ENCODE results near the gene RPLP1. TPM values are rescaled to one million over a fixed set of nuclear protein-coding genes. Genes with fewer than 3 reads are reported as not detected.

RPLP1 gene
- total RNA-seq, 1 experiment from 2014 or later: 752 TPM

DNA sequence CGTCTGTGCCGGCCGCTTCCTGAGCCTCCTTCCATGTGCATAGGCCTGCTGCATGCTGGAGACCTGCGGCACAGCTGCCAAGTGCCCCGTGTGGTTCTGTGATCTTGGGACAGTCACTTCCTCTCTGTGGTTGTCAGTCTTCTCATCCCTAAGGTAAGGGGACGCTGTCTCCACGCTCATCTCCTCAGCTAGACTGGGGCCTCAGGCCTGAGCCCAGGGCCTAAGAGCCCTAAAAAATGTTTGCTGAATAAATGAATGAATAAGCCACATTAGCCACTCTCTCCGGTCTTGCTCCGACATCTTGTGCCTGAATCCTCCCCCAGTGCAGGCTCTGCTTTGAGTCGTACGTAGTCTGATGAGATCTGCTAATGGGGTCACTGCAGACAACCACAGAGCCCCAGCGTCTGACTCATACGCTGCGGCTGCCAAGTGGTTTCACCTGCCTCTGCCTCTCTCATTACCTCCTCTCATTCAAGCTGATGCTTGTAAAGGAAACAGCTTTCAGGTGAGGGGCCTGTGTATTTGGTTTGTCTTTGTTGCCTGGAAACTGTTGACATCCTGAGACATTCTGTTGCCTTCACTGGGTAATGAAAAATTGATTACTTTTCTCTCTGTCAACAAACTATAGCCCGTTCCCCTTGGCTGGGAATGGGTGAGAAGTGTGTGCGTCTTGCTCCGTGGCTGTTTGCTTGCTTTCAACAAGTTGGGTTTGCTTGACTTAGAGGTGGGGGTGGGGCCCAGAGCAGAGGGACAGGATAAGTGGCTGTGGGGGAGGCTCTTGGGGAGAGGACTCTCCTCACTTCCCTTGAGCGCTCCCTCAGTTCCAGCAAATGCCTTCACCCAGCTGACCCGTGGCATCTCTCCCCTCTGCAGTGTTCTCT lies 15.9 kb downstream of the RPLP1 start:
- DNase-seq (ENCODE audit: low read depth): peak; percentile 91

DNA sequence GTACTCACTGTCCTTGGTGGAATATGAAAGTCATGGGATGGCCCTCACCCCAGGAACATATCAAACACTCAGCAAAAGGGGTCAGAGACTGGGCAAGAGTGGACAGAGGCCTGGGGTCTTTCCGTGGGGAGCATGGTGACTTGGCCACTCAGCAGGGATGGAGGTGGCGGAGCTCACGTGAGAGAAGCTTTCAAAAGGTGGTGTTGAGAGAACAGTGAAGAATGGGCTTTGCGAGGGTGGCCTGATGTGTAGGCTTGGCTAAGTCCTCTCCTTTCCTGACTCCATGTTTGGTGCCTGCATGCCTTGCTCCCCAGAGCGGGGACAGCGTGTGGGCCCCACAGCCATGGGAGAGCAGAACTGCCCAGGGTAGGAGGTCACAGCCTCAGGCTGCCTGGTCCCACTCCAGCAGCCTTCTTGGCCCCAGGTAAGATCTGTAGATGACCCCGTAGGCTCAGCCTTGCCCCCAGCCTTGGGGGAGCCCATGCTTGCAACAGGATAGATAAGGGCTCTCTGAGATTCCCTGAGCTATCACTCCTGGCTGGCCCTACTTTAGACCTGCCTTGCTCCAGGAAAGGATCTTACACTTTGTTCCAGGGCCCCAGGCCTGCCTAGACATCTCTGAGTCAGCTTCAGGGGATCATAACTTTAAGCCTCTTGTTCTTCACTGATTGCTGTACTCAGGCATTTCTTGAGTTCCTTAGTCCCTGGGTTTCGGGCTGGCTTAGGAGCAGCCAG lies 17.0 kb downstream of the RPLP1 start:
- no peak for DNase-seq (ENCODE audit: low read depth)

DNA sequence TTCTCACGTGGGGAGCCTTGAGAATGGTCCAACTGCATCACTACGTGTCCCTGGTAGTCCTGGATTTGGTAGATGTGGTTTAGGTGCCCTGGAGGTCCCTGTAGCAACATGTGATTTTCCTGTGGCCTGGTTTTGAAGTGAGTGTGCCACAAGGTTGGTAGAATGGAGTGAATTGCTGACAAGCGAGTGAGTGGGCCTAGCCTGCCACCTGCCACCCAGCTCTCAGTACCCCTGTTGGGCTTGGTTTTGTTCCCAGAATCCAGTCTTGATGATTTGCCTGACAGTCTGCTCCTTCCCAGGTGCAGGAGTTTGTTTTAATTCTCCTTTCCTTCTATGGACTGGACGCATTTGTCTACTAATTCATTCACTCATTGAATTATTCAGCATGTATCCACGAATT lies 19.4 kb downstream of the RPLP1 start:
- no peak for DNase-seq (ENCODE audit: low read depth)

GRCh38 chr15:69472562-69472961 lies 19.9 kb downstream of the RPLP1 start:
- no peak for DNase-seq (ENCODE audit: low read depth)

GRCh38 chr15:69474291-69474690 lies 21.7 kb downstream of the RPLP1 start:
- DNase-seq (ENCODE audit: low read depth): peak; percentile 76

DNA sequence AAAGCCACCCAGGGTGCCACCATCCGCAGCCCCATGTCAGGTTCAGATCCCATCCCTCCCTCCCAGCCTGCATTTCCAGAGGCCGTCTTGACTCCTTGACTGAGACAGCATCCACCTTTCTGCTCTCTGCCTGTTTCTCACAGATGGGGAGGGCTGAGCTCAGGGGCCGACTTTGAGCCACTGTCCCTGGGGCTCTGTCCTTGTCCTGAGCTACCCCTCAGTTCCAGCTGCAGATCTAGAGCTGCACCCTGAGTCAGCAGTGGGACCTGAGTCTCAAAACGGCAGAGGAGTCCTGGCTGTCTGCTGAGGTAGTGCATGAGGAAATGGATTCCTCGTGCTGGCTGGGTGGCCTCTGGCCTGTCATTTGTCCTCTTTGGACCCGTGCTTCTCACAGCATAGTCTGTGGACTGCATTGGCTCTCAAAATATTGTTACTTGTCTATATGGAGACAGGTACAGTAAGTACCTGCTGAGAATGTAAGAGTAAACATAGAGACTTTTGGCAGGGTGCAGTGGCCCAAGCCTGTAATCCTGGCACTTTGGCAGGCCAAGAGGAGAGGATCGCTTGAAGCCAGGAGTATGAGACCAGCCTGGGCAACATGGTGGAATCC lies 22.3 kb downstream of the RPLP1 start:
- no peak for DNase-seq (ENCODE audit: low read depth)

GRCh38 chr15:69475769-69476358 lies 23.2 kb downstream of the RPLP1 start:
- peak; percentile 77 for DNase-seq (ENCODE audit: low read depth)

GRCh38 chr15:69476704-69477473 lies 24.3 kb downstream of the RPLP1 start:
- DNase-seq (ENCODE audit: low read depth): no peak

- no peak for DNase-seq (ENCODE audit: low read depth)
These were observed 25.7 kb downstream of the RPLP1 start for GRCh38 chr15:69478259-69478781.

- DNase-seq (ENCODE audit: low read depth): no peak
These were observed 26.5 kb downstream of the RPLP1 start for GRCh38 chr15:69479081-69479480.

DNA sequence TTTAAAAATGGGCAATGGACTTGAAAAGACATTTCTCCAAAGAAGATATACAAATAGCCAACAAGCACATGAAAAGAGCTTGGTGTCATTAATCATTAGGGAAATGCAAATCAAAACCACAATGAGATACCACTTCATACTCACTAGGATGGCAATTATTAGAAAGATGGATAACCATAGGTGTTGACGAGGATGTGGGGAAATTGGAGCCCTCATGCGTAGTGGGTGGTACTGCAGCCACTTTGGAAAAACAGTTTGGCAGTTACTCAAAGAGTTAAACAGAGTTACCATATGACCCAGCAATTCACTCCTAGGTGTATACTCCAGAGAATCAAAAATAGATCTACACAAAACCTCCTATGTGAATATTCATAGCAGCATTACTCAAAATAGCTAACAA lies 27.4 kb downstream of the RPLP1 start:
- DNase-seq (ENCODE audit: low read depth): no peak

DNA sequence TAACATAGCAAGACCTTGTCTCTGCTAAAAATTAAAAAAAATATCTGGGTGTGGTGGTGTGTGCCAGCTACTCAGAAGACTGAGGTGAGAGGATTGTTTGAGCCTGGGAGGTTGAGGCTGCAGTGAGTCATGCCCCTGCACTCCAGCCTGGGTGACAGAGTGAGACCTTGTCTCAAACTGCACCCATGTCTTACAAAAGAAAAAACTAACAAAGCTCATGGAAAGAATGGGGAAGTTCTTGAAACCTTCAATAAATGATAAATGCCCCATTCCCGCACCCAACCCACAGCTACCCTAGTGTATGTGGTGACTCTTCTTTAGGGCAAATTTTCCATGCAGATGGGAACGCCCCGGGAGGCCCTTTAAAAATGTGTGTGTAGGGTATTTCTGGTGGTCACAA lies 28.3 kb downstream of the RPLP1 start:
- DNase-seq (ENCODE audit: low read depth): no peak

GRCh38 chr15:69482686-69483256 lies 30.2 kb downstream of the RPLP1 start:
- DNase-seq (ENCODE audit: low read depth): no peak

- DNase-seq (ENCODE audit: low read depth): no peak
These were observed 32.2 kb downstream of the RPLP1 start for GRCh38 chr15:69484837-69485236.

- DNase-seq (ENCODE audit: low read depth): no peak
These were observed 34.0 kb downstream of the RPLP1 start for GRCh38 chr15:69486481-69487110.

DNA sequence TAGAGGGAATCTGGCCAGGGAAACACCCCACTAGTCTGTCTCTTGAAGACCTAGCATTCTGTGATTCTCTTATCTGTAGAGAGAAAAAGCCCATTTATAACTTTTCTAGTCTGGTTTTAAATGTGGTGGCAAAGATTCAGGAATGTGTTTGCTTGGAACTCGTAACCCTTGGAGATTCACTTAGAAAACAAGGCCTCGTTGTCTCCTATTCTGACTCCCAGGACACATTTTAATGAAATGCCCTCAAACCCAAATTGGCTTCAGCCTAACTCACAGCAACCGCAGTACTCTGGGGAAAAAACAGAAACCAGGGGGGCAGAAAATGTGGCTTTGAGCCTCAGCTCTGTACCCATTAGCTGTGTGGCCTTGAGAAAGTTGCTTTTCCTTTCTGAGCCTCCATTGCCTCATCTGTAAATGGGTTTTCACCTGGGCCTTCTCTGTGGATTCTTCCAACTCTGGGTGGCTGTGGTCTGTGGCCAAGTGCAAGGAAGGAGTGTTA lies 36.5 kb downstream of the RPLP1 start:
- no peak for DNase-seq (ENCODE audit: low read depth)

- DNase-seq (ENCODE audit: low read depth): no peak
These were observed 37.9 kb downstream of the RPLP1 start for GRCh38 chr15:69490356-69491037.

DNA sequence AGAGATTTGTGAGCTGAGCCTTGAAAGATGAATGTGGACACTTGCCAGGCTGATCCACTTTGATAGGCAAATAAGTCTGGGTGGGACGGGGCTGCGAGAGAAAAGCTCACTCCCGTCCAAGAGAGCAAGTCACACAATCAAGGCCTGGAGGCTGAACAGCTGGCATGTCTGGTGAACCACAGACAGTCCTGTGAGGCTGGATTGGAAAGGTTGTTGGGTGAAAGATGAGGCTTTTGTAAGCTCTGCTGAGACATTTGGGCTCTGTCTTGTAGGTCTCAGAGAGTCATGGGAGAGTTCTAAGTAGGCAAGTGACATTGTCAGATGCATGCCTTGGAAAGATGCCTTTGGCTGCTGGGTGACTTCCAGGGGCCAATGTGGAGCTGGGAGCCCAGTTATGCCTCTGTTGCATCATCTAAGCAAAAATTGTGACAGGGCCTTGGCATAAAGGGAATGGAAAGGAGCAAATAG lies 38.5 kb downstream of the RPLP1 start:
- DNase-seq (ENCODE audit: low read depth): no peak

DNA sequence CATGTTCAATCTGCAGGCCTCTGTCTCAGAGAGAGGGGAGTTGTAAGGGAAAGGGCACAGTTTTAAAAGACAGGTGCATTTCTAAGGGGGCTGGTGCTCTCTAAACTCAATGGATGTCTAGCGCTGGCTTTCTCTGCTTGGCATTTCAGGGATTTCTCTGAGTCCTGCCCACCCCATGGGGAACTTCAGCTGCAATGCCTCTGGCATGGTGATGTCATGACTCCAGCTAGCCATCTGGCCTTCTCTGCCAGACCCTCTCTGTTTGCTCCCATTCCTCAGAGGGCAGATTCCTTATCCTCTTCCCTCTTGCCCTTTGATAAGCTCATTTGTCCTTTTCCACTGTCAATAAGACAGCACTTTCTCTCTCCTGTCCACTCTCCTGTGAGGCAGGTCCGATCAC lies 40.8 kb downstream of the RPLP1 start:
- no peak for DNase-seq (ENCODE audit: low read depth)

Measured in HT1080 (cell line).